HG03159 (cell line): ENCODE results near the gene CNTNAP2.
A peak's percentile ranks its signal among the peaks of the same experiment; 100 is the strongest.
"Not testable (repeated sequence)": the region's sequence is repeated elsewhere in the genome, so short reads cannot be mapped to it uniquely, and the experiment has no call there.

ENCODE experiments used
- ATAC-seq: cut with Tn5 transposase; IDR thresholded peaks from one replicate; pipeline ENCODE4 v1.9.1; 2021; ENCODE audit warnings: mild to moderate bottlenecking, moderate library complexity; ENCODE audit not compliant: unreplicated experiment

Gene CNTNAP2

GRCh38 chr7:148436135-148436534 is 2319.5 kb downstream of the CNTNAP2 start:
- ATAC-seq, result no peak

DNA sequence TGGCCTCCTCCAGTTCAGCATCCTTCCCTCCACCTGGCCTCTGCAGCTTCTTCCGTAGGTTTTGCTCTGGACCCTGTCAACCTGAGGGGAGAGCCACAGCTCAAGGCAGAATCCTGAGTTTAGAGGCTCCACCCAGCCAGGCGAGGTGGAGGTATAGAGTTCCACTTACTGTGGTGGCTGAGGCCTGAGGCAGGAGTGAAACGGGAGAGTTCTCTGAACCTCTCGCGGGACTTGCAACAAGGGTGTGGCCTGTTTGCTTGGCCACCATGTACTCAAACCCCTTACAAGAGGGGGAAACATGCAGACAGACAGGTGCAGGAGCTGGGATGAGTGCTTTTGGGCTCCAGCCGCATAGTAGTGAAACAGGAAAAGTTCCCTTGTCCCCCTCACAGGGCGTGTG is 2320.0 kb downstream of the CNTNAP2 start:
- peak; percentile 73 for ATAC-seq

DNA sequence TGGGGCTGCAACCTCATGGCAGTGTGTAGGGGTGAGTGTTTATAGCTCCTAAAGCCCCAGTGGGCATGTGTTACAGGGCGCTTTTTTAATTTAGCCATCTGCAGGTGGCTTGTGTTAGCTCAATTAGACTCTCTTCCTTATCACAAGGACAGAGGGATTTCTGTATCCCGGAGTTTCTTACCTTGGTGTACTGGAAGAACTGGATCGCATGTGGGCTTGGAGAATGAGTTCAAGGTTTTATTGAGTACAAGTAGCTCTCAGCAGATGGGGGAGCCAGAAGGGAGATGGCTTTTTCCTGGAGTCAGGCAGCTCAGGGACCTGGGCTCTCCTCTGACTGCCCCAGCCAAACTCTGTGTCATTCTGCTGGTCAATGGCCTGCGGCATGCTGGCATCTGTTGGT is 2320.4 kb downstream of the CNTNAP2 start:
- no peak for ATAC-seq

GRCh38 chr7:148442141-148442655 is 2325.6 kb downstream of the CNTNAP2 start:
- no peak for ATAC-seq

DNA sequence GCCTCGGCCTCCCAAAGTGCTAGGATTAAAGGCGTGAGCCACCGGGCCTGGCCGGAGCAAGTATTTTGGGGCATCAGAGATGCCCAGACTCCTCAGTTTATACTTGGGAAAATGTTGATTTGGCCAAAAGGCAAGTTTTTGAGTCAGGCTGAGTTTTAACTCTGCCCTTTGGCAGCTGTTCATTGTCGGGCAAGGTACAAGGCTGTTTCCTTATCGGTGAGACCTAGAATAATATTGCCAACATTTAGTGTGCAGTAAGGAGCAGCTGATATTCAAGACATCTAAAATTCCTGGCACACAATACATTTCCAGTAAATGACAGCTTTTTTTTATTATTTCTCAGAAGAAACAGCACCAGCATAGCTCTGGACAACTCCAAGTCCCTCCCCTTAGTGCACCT is 2326.3 kb downstream of the CNTNAP2 start:
- no peak for ATAC-seq

DNA sequence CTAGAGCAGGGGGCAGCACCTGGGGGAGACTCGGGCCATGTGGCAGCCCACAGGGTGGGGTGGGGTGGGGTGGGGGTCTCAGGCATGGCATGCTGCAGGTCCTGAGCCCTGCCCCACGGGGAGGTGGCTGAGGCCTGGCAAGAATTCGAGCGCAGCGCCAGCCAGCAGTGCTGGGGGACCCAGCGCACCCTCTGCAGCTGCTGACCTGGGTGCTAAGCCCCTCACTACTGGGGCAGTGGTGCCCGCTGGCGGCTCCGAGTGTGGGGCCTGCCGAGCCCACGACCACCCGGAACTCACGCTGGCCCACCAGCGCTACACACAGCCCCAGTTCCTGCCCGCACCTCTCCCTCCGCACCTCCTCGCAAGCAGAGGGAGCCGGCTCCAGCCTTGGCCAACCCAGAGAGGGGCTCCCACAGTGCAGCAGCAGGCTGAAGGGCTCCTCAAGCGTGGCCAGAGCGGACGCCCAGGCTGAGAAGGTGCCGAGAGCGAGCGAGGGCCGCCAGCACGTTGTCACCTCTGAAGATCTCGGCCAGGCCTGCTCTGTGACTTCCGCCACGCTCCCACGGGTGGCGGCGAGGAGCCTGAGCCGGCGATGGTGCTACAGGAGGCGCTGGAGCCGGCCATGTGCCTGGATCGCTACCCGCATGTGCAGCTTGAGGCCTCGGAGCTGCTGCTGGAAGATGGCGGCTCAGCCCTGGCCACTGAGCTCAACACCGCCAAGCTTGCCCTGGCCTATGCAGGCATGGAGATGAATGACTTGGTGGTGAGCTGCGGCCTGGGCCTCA is 2328.9 kb downstream of the CNTNAP2 start:
- no peak for ATAC-seq

- peak; percentile 93 for ATAC-seq
Observed at GRCh38 chr7:148447221-148447849, 2330.7 kb downstream of the CNTNAP2 start.

DNA sequence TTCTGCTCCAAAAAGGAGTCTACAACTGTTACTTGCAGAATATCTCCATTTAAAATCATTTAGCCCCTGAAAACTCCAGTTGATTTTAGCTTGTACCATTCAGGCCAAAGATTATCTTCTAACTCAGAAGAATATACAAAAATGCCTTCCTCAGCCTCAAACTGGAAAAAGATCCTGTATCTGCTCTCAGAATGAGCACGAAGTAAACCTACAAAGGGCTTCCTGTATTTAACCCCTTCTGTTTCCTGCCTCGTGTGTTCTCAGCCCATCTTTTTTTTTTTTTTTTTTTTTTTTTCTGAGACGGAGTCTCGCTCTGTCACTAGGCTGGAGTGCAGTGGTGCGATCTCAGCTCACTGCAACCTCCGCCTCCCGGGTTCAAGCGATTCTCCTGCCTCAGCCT is 2334.9 kb downstream of the CNTNAP2 start:
- not testable (repeated sequence) for ATAC-seq

DNA sequence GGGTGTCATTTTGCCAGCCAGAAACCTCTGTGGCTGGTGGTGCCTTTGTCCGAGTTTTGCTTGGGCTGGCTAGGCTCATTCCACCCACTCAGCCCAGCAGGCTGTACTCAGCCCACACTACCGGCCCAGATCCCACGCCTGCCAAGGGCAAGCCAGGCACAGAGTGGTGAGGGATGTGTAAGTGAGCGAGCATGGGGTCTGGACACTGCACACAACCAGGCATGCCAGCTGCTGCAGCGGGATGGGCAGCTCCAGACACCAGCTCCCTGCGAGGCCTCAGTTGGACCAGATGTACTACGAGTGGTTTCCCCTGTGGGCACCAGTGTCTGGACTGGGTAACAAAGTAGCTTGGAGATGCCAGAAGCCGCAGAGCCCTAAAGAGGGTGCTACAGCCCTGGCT is 2339.8 kb downstream of the CNTNAP2 start:
- ATAC-seq, result no peak

- no peak for ATAC-seq
Observed at GRCh38 chr7:148457310-148457921, 2340.8 kb downstream of the CNTNAP2 start.

GRCh38 chr7:148458263-148458662 is 2341.7 kb downstream of the CNTNAP2 start:
- no peak for ATAC-seq

- no peak for ATAC-seq
Observed at GRCh38 chr7:148461392-148462179, 2345.0 kb downstream of the CNTNAP2 start.

- ATAC-seq, result not testable (repeated sequence)
Observed at GRCh38 chr7:148462774-148463173, 2346.2 kb downstream of the CNTNAP2 start.

- no peak for ATAC-seq
Observed at GRCh38 chr7:148463210-148463609, 2346.6 kb downstream of the CNTNAP2 start.

- no peak for ATAC-seq
Observed at GRCh38 chr7:148464947-148465346, 2348.3 kb downstream of the CNTNAP2 start.

- ATAC-seq, result not testable (repeated sequence)
Observed at GRCh38 chr7:148465441-148465840, 2348.8 kb downstream of the CNTNAP2 start.

- no peak for ATAC-seq
Observed at GRCh38 chr7:148466120-148466519, 2349.5 kb downstream of the CNTNAP2 start.

DNA sequence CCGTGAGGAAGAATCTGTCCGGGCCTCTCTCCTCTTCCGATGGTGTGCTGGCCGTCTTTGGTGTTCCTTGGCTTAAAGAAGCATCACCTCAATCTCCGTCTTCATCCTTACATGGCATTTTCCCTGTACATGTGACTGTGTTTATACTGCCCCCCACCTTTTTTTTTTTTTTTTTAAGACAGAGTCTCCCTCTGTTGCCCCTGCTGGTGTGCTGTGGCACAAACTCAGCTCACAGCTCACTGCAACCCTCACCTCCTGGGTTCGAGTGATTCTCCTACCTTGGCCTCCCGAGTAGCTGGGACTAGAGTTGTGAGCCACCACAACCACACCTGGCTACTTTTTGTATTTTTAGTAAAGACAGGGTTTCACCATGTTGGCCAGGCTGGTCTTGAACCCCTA is 2352.1 kb downstream of the CNTNAP2 start:
- no peak for ATAC-seq
